Rectal smooth muscle tissue (tissue), 1 donor: ENCODE data around the gene CARM1.

Experiments used
- H3K27ac ChIP-seq: one replicate; pipeline ENCODE4 v1.7.0; 2013; ENCODE audit warnings: low read depth, low read length, inconsistent platforms
- H3K27me3 ChIP-seq: one replicate; pipeline ENCODE4 v1.7.0; 2013; ENCODE audit warnings: low read length; ENCODE audit not compliant: control insufficient read depth, insufficient read depth
- H3K36me3 ChIP-seq: one replicate; pipeline ENCODE4 v1.7.0; 2013; ENCODE audit warnings: low read length; ENCODE audit not compliant: control insufficient read depth, insufficient read depth
- H3K4me1 ChIP-seq: one replicate; pipeline ENCODE4 v1.7.0; 2013; ENCODE audit warnings: low read length; ENCODE audit not compliant: control insufficient read depth, insufficient read depth
- H3K4me3 ChIP-seq: one replicate; pipeline ENCODE4 v1.7.0; 2013; ENCODE audit warnings: low read length
- H3K9ac ChIP-seq: one replicate; pipeline ENCODE4 v1.7.0; 2013; ENCODE audit warnings: low read length

CARM1 gene

DNA sequence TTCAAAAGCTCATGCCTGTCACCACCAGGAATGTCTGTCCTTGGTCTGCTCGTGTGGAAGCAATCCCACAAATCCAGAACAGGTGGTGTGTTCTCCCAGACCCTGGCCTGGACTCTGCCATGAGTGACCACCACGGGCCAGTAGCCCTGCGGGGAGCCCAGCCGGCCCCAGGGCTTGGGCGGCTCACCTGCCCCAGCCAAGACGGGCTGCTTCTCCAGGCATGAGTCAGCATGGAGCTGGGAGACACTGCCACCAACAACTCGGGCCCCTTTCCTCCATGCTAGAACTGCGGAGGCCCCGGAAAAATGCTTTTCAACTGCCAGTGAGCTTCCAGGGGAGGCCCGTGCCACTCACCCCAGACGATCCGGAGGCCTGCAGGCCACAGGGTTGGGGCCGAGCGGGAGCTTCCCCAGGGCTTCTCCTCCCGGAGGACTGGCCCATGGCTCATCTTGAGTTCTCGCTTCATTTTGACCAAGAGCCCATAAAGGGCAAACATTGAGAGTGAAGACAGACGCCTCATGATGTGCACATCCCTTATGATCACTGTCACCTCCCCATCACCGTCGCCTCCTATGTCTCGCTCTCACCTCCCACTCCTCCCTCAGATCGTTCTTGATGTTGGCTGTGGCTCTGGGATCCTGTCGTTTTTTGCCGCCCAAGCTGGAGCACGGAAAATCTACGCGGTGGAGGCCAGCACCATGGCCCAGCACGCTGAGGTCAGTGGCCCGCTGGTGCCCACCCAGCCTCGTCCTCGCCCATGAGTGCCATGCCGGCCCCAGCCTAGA is 40.4 kb downstream of the CARM1 start:
- H3K36me3 ChIP-seq: peaks cover 34% of the 10 kb centered on the region
- no peak overlapping the region for H3K27ac ChIP-seq
- H3K9ac ChIP-seq: no peak overlapping the region
- no peak overlapping the region for H3K4me3 ChIP-seq
- H3K27me3 ChIP-seq: no peaks in the 10 kb centered on the region
- no peaks in the 10 kb centered on the region for H3K4me1 ChIP-seq

- Histone ChIP-seq H3K27ac (no peak overlapping the region), H3K4me3 (no peak overlapping the region), H3K4me1 (no peaks in the 10 kb centered on the region), H3K36me3 (peaks cover 31% of the 10 kb centered on the region), H3K9ac (no peak overlapping the region), H3K27me3 (no peaks in the 10 kb centered on the region)
Observed at GRCh38 chr19:10912619-10913018, 41.3 kb downstream of the CARM1 start.

- peaks cover 24% of the 10 kb centered on the region for H3K36me3 ChIP-seq
- no peak overlapping the region for H3K4me3 ChIP-seq
- H3K4me1 ChIP-seq: no peaks in the 10 kb centered on the region
- no peak overlapping the region for H3K9ac ChIP-seq
- H3K27ac ChIP-seq: no peak overlapping the region
- H3K27me3 ChIP-seq: no peaks in the 10 kb centered on the region
Observed at GRCh38 chr19:10913716-10914340, 42.5 kb downstream of the CARM1 start.

DNA sequence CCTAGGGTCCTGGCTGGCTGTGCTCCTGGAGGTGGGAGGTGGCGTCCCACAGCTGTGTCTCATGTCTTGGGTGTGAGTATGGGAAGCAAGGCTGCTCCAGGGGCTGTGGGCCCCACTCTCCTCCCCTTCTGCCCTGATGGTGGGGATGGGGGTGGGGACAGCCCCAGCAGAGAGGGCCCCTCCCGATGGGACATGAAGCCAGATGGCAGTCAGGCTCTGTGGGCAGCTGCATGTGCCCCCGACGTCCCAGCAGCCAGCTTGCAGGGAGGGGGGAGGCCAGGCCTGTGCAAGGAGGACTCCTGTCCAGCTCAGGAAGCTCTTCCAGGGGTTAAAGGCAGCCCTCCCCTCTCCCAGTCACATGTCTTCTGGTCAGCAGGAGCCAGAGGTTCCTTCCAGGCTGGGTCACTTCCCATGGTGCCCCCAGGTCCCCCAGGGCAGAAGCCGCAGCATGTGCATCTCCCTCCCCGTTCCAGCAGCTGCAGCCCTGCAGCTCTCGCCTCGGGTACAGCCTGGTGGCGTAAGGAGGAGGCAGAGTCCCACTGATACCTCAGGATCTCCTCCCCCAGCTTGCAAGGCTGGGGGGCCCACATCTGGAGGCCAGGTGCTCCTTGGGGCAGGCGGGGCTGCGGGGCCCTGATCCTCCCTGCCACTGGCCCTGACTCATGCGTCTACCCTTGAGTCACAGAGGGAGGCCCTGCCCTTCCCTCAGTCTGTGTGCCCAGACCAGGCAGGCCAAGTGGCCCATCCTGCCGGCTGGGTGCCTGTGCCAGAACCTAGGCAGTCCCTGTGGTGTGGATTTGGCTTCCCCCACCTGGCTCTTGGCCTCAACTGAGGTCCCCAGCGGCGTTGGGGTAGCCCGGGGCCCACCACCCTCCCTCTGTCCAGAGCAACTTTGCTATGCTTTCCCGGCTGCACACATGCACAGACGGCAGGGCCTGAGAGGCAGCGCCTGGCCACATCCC is 44.1 kb downstream of the CARM1 start:
- no peak overlapping the region for H3K27ac ChIP-seq
- H3K4me3 ChIP-seq: no peak overlapping the region
- H3K27me3 ChIP-seq: no peaks in the 10 kb centered on the region
- no peaks in the 10 kb centered on the region for H3K4me1 ChIP-seq
- H3K9ac ChIP-seq: no peak overlapping the region
- peaks cover 30% of the 10 kb centered on the region for H3K36me3 ChIP-seq

DNA sequence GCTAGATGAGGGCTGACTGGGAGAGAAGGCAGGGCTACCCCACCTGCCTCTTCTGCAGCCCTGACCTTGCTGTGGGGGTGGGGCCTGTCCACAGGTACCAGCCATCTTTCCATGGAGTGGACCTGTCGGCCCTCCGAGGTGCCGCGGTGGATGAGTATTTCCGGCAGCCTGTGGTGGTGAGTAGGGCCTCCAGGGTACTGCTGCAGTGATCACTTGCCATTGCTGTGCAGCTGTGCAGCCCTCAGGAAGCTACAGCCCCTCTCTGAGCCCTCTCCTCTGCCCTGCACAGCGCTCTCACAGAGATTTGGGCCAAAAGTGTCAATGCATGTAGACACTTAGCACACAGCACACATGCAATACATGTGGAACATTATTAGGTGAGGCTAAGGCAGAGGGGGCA is 45.2 kb downstream of the CARM1 start:
- Histone ChIP-seq H3K27me3 (no peaks in the 10 kb centered on the region), H3K4me1 (no peaks in the 10 kb centered on the region), H3K27ac (no peak overlapping the region), H3K36me3 (peaks cover 30% of the 10 kb centered on the region), H3K9ac (no peak overlapping the region), H3K4me3 (no peak overlapping the region)

DNA sequence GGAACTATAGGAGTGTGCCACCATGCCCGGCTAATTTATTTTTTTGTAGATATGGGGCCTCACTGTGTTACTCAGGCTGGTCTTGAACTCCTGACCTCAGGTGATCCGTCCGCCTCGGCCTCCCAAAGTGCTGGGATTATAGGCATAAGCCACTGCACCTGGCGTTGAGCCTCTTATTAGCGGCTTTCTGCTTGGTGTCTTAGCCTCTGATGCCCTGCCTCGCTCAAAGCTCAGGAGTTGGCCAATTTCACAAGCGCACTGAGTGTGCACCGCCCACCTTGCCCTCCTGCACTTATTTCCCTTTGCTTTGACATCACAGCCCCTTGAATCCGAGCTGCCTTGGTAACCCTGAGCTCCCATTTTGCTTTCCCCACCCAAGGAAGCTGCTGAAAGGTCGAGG is 47.0 kb downstream of the CARM1 start:
- Histone ChIP-seq H3K9ac (no peak overlapping the region), H3K27ac (no peak overlapping the region), H3K4me3 (no peak overlapping the region), H3K36me3 (peaks cover 29% of the 10 kb centered on the region), H3K4me1 (no peaks in the 10 kb centered on the region), H3K27me3 (no peaks in the 10 kb centered on the region)

GRCh38 chr19:10919352-10920287 is 48.3 kb downstream of the CARM1 start:
- Histone ChIP-seq H3K27me3 (no peaks in the 10 kb centered on the region), H3K9ac (no peak overlapping the region), H3K4me1 (no peaks in the 10 kb centered on the region), H3K36me3 (peaks cover 38% of the 10 kb centered on the region), H3K27ac (no peak overlapping the region), H3K4me3 (no peak overlapping the region)

DNA sequence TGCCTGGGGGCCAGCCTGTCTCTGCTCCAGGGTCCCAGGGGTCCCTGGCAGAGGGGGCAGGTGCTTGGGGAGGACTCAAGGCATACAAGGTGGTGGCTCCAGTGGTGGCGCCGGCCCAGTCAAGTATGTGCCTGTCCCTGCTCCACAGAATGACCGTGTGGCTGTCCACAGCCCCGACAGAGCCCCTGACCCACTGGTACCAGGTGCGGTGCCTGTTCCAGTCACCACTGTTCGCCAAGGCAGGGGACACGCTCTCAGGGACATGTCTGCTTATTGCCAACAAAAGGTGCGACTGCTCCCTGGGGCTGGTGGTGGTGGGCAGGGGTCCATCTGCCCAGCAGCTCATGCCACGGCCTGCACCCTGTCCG is 48.9 kb downstream of the CARM1 start:
- no peak overlapping the region for H3K27ac ChIP-seq
- H3K9ac ChIP-seq: no peak overlapping the region
- peaks cover 36% of the 10 kb centered on the region for H3K36me3 ChIP-seq
- H3K27me3 ChIP-seq: no peaks in the 10 kb centered on the region
- H3K4me1 ChIP-seq: no peaks in the 10 kb centered on the region
- no peak overlapping the region for H3K4me3 ChIP-seq

DNA sequence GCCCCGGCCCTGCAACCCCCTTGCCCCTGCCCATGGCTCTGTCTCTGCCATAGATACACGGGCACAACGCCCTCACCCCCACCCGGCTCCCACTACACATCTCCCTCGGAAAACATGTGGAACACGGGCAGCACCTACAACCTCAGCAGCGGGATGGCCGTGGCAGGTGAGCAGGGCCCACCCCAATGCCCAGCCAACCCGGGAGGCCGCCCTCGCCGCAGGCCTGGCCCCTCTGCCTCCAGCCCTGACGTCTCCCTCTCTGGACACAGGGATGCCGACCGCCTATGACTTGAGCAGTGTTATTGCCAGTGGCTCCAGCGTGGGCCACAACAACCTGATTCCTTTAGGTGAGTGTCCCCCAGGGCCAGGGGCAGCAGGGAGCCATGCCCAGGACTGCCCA is 49.4 kb downstream of the CARM1 start:
- Histone ChIP-seq H3K27ac (no peak overlapping the region), H3K27me3 (no peaks in the 10 kb centered on the region), H3K4me3 (no peak overlapping the region), H3K36me3 (peaks cover 40% of the 10 kb centered on the region), H3K9ac (no peak overlapping the region), H3K4me1 (no peaks in the 10 kb centered on the region)

DNA sequence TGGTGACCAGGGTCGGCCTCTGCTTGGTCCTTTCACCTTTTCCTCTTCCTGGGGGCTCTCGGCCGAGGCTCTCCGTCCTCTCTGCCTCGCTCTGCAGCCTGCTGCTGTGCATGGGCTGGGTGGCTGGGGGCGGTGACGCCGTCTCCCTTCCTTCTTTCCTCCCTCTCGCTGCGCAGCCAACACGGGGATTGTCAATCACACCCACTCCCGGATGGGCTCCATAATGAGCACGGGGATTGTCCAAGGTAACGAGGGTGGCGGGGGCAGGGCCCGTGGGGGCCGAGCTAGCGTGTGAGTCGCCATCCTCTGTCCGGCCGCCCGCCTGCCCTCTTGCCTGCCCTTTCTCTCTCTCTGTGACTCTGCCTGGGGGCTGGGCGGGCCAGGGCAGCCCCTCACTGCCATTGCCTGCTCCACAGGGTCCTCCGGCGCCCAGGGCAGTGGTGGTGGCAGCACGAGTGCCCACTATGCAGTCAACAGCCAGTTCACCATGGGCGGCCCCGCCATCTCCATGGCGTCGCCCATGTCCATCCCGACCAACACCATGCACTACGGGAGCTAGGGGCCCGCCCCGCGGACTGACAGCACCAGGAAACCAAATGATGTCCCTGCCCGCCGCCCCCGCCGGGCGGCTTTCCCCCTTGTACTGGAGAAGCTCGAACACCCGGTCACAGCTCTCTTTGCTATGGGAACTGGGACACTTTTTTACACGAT is 50.0 kb downstream of the CARM1 start:
- no peak overlapping the region for H3K4me3 ChIP-seq
- H3K9ac ChIP-seq: no peak overlapping the region
- no peak overlapping the region for H3K27ac ChIP-seq
- no peaks in the 10 kb centered on the region for H3K4me1 ChIP-seq
- no peaks in the 10 kb centered on the region for H3K27me3 ChIP-seq
- H3K36me3 ChIP-seq: peaks cover 38% of the 10 kb centered on the region

- Histone ChIP-seq H3K27me3 (no peaks in the 10 kb centered on the region), H3K27ac (no peak overlapping the region), H3K4me3 (no peak overlapping the region), H3K4me1 (no peaks in the 10 kb centered on the region), H3K9ac (no peak overlapping the region), H3K36me3 (peaks cover 36% of the 10 kb centered on the region)
Observed at GRCh38 chr19:10921910-10922637, 50.7 kb downstream of the CARM1 start.
